ENCODE results near the gene ZNF652.

DNA sequence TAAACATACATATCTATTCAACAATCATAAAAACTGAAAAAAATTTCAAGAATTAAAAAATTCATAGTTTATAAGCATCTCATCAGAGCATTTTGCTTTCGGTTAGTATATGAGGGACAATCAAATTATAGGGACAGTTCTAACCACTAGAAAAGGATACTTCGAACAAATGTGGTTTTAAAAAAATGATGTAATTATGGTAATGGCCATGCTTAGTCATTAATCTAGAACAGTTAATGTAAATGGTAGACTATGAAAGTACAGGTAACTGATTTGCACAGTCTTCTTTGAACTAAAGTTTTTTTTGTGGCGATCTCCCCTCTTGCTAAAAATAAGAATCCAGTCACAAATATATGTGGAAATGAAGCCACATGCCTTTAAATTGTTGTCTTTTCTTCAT is 67.9 kb downstream of the ZNF652 start:
- TF ChIP-seq, protein P1, sequence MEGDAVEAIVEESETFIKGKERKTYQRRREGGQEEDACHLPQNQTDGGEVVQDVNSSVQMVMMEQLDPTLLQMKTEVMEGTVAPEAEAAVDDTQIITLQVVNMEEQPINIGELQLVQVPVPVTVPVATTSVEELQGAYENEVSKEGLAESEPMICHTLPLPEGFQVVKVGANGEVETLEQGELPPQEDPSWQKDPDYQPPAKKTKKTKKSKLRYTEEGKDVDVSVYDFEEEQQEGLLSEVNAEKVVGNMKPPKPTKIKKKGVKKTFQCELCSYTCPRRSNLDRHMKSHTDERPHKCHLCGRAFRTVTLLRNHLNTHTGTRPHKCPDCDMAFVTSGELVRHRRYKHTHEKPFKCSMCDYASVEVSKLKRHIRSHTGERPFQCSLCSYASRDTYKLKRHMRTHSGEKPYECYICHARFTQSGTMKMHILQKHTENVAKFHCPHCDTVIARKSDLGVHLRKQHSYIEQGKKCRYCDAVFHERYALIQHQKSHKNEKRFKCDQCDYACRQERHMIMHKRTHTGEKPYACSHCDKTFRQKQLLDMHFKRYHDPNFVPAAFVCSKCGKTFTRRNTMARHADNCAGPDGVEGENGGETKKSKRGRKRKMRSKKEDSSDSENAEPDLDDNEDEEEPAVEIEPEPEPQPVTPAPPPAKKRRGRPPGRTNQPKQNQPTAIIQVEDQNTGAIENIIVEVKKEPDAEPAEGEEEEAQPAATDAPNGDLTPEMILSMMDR (IDR thresholded peaks at IDR 0.05), result no peak
- TF ChIP-seq EP300 (IDR thresholded peaks at IDR 0.05) (no peak), POLR2AphosphoS5 (IDR thresholded peaks at IDR 0.05) (no peak)
